SK-N-SH (cell line): ENCODE results near the gene GPC4.

ENCODE experiments used
- RFX5 ChIP-seq: IDR thresholded peaks from 2 replicates; pipeline ENCODE4 v1.6.1; 2012; ENCODE audit warnings: mild to moderate bottlenecking, improper control_type of control experiment, low read length
- RXRA ChIP-seq: IDR thresholded peaks from 2 replicates; pipeline ENCODE4 v1.4.0; 2012; ENCODE audit warnings: low read depth, mild to moderate bottlenecking, borderline replicate concordance
- YY1 ChIP-seq: IDR thresholded peaks from 2 replicates; pipeline ENCODE4 v1.4.0; 2012; ENCODE audit warnings: low read depth, mild to moderate bottlenecking
- TF ChIP-seq, protein P1 (sequence below): fragments of 200-600 bp; sonication (generic); IDR thresholded peaks from 2 replicates; pipeline ENCODE4 v1.6.1; 2017; ENCODE audit warnings: antibody characterized with exemption, mild to moderate bottlenecking, moderate library complexity

DNA sequence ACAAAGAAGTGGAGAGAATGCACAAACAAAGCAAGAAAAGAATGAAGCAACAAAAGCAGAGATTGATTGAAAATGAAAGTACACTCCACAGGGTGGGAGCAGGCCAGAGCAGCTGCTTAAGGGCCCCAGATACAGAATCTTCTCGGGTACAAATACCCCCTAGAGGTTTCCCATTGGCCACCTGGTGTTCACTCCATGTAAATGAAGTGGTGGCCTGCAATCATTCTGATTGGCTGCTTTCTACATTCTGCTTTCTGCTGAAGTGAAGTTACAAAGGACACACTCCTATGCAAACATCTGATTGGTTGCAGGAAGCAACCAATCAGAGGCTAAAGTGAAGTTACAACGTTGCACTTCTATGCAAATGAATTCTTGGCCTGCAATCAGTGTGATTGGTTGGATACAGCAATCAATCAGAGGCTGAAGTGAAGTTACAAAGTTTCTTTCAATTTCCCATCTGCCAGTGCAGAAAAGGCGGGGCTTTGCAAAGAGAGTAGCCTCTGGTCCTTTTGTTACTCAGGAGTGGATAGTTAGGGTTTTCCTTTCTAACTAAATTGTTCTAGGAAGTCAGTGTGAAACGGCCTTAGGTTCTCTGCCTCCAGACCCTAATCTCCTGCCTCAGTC is 19.0 kb upstream of the GPC4 start:
- no peak for TF ChIP-seq RXRA
- no peak for TF ChIP-seq RFX5
- TF ChIP-seq, protein P1, sequence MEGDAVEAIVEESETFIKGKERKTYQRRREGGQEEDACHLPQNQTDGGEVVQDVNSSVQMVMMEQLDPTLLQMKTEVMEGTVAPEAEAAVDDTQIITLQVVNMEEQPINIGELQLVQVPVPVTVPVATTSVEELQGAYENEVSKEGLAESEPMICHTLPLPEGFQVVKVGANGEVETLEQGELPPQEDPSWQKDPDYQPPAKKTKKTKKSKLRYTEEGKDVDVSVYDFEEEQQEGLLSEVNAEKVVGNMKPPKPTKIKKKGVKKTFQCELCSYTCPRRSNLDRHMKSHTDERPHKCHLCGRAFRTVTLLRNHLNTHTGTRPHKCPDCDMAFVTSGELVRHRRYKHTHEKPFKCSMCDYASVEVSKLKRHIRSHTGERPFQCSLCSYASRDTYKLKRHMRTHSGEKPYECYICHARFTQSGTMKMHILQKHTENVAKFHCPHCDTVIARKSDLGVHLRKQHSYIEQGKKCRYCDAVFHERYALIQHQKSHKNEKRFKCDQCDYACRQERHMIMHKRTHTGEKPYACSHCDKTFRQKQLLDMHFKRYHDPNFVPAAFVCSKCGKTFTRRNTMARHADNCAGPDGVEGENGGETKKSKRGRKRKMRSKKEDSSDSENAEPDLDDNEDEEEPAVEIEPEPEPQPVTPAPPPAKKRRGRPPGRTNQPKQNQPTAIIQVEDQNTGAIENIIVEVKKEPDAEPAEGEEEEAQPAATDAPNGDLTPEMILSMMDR, result no peak
- TF ChIP-seq YY1, result no peak
